Motor neuron (in vitro differentiated cells): ENCODE results near the gene MIB2. TPM values are rescaled to one million over a fixed set of nuclear protein-coding genes. Genes with fewer than 3 reads are reported as not detected.

ENCODE experiments used
- ATAC-seq, 8 experiments: fragments of 200-7000 bp; cut with Tn5 transposase; replicated peaks in 6 of 8; 2 replicates each; pipeline ENCODE4 v1.8.0; 2021; ENCODE audit warnings: mild to moderate bottlenecking in 8 of 8, moderate library complexity in 8 of 8
- H3K27ac ChIP-seq, 2 donors: fragments of 250-450 bp; sonication (Bioruptor Pico); 2 replicates each; pipeline ENCODE4 v1.9.0; 2021; ENCODE audit warnings: antibody characterized with exemption in 2 of 2, mild to moderate bottlenecking in 2 of 2, moderate library complexity in 1 of 2
- H3K4me1 ChIP-seq, 2 donors: fragments of 250-450 bp; sonication (Bioruptor Pico); replicated peaks in 1 of 2; 2 replicates each; pipeline ENCODE4 v1.6.1; 2021; ENCODE audit warnings: antibody characterized with exemption in 2 of 2, mild to moderate bottlenecking in 2 of 2, moderate library complexity in 1 of 2
- H3K4me3 ChIP-seq, 5 donors: fragments of 250-450 bp; sonication (Bioruptor Pico); 2 replicates each; pipeline ENCODE4 v1.9.0; 2021; ENCODE audit warnings: antibody characterized with exemption in 5 of 5, mild to moderate bottlenecking in 5 of 5, moderate library complexity in 4 of 5
- WGBS, 10 experiments: fragments of 450-650 bp; shearing (Covaris generic); methylation state at CpG; one replicate each; pipeline ENCODE4 v1.0.0; 2022; 5-methylcytosine and 5-hydroxymethylcytosine counted together
- in situ Hi-C, 9 experiments: fragments of 400-800 bp; cut with MboI; loops; one replicate each; pipeline ENCODE4 v1.15.0; 2021; ENCODE audit warnings: low sequenced_read_pairs in 9 of 9, low pct_unique_long_range_greater_than_20kb in 2 of 9; ENCODE audit not compliant: unreplicated experiment in 9 of 9
- total RNA-seq, 8 experiments: library from RNA; unstranded; fragments of 300-600 nt; gene quantifications; 2 replicates each; pipeline versions ENCODE4 v1.2.3 to v1.2.4, GENCODE V29; 2022

Gene MIB2
- total RNA-seq, 8 experiments from 2014 or later, result 19.4 to 71.9 (median 41.6) TPM

DNA sequence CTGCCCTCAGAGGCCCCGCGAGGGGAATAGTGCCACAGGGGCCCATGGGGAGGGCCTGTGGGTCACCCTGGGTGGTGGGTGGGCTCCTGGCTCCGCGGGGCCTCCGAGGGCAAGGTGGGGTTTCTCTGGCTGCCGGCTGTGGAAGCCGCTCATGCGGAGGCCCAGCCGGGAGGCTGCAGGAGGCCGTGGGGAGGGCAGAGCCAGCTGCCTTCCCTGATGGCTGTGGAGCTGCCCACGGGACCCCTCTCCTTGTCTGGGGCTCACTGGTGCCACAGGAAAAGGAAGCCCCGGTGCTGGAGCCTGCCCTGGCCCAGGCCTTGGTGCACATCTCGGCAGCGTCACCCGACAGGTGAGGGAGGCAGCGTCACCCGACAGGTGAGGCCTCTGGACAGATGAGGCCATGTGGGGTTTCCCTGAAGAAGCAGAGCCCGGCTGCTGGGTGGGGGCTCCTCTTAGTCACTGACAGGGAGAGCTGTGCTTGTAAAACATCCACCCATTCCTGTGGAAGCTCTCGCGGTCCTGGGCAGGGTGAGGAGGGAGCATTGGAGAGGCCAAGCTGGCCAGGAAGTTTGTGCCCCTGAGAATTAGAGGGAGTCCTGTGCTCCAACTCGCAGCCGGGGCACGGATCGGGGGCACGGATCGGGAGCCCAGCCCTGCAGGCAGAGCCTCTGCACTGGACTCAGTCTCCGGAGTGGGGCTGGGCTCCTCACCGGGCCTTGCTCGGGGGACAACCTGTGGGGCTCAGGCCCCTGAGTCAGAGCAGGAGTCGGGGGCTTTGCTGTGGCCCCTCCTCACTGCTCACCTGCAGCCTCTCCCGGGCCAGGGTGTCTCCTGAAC, 6.1 kb downstream of the MIB2 start:
- no peak overlapping the region for H3K4me3 ChIP-seq
- peaks cover 7% of the 10 kb centered on the region in 2 donors for H3K4me1 ChIP-seq
- ATAC-seq, result peak in 2 of 8 experiments; percentile 19 to 52
- no peak overlapping the region for H3K27ac ChIP-seq
- in situ Hi-C loops, result no loop called here
- WGBS, 10 experiments, result 80 to 90% (median 87%) methylated on average over 4 to 17 of the region's 31 CpGs; no CpG with 5 or more reads in 7 of the 10 experiments

DNA sequence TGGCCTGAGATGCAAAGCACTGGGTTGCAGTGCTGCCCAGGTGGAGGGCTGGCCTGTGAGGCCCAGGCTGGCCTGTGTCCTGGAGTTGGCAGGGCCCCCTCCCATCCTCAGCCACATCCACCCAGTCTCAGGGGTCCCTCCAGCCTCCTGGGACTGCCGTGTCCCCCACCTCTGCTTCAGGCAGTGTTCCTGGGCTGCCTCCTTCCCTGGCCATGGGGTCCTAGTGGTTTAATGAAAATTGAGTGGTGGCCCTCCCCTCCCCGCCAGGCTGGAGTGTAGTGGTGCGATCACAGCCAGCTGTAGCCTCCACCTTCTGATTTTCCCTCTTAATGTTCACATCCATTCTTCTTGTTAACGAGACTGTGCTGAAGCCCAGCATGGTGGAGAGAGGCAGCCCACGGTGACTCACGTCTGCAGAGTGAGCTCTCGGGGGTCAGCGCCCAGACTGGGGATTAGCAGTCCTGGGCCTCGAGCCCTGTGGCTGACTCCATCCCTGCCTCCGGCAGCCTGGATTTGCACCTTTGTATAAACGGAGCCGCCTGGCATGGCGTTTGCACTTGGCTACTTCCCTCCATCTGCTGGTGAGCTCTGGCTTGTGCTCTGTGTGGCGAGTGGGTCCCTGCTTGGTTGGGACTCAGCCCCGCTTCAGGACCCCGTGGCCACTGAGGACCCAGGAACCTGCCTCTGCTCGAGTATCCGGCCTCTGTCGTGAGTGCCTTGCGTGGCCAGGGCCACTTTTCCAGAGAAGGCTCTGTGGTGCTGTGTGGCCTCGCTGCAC, 6.9 kb downstream of the MIB2 start:
- H3K4me3 ChIP-seq, result no peak overlapping the region
- in situ Hi-C loops, result no loop called here
- WGBS, 10 experiments, result 0 to 88% (median 67%) methylated on average over 1 to 15 of the region's 21 CpGs; no CpG with 5 or more reads in 5 of the 10 experiments
- H3K27ac ChIP-seq, result no peak overlapping the region
- H3K4me1 ChIP-seq, result no peaks in the 10 kb centered on the region
- peak in 5 of 8 experiments; percentile 11 to 54 (median 37) for ATAC-seq

DNA sequence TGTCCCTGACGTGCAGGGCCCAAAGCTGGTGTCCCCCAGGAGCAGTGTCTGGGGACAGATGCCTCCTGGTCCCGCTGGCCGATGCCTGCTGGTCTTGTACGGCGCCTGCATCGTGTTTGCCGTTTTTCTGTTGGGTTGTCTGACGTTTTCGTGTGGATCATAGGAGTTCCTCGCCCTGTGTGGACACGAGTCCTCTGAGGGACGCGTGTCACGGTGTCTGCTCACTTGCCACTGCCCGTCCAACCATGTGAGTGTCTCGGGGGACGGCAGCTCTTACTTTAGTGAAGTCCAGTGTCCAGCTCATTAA, 7.4 kb downstream of the MIB2 start:
- H3K4me1 ChIP-seq, result no peaks in the 10 kb centered on the region
- in situ Hi-C loops, result no loop called here
- H3K4me3 ChIP-seq, result no peak overlapping the region
- no peak overlapping the region for H3K27ac ChIP-seq
- 50 to 95% (median 87%) methylated on average over 1 to 16 of the region's 17 CpGs; no CpG with 5 or more reads in 3 of the 10 experiments for WGBS, 10 experiments
- no peak for ATAC-seq

DNA sequence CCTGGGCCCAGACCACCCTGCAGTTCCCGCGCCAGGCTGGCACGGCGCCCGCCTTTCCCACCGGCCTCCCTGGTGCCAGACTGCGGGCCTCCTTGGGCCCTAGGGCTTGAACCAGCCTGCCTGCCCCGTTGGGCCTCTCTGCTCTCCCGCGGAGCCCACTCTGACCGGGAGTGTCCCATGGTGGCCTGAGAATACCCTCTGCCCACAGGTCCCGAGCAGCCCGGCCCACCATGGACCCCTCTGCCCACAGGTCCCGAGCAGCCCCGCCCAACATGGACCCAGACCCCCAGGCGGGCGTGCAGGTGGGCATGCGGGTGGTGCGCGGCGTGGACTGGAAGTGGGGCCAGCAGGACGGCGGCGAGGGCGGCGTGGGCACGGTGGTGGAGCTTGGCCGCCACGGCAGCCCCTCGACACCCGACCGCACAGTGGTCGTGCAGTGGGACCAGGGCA, 7.9 kb downstream of the MIB2 start:
- no peak overlapping the region for H3K27ac ChIP-seq
- no peak overlapping the region for H3K4me3 ChIP-seq
- ATAC-seq, result no peak
- WGBS, 10 experiments, result 91 to 95% methylated on average over 4 to 9 of the region's 33 CpGs; no CpG with 5 or more reads in 8 of the 10 experiments
- in situ Hi-C loops, result no loop called here
- no peaks in the 10 kb centered on the region for H3K4me1 ChIP-seq

DNA sequence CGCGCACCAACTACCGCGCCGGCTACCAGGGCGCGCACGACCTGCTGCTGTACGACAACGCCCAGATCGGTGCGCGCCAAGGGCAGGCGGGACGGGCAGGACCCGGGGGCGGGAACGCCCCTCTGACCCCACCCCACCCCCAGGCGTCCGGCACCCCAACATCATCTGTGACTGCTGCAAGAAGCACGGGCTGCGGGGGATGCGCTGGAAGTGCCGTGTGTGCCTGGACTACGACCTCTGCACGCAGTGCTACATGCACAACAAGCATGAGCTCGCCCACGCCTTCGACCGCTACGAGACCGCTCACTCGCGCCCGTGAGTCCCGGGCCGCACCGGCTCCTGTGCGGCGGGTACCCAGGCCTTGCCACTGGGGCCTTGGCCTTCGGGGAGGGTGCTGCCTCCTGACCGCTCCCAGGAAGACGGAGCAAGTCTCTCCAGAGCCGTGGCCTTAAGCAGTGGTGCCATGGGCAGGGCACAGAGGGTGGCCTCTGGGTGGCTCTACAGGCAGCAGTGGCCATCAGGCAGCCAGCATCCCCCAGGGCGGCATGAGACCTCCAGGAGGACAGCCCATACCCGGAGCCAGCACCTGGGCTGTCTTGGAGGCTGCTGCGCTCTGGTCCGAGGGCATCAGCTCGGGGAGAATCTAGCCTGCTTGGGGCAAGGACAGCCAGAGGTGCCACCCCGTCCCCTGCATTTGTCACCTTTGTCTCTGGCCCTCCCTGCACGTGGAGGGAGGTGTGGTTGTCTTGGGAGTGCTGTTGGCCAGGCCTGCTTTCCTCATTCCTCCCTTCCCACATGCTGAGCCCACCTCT, 8.5 kb downstream of the MIB2 start:
- H3K4me1 ChIP-seq, result no peaks in the 10 kb centered on the region
- WGBS, 10 experiments, result 72 to 96% (median 82%) methylated on average over 2 to 15 of the region's 51 CpGs; no CpG with 5 or more reads in 6 of the 10 experiments
- in situ Hi-C loops, result no loop called here
- no peak overlapping the region for H3K4me3 ChIP-seq
- ATAC-seq, result no peak
- H3K27ac ChIP-seq, result no peak overlapping the region

DNA sequence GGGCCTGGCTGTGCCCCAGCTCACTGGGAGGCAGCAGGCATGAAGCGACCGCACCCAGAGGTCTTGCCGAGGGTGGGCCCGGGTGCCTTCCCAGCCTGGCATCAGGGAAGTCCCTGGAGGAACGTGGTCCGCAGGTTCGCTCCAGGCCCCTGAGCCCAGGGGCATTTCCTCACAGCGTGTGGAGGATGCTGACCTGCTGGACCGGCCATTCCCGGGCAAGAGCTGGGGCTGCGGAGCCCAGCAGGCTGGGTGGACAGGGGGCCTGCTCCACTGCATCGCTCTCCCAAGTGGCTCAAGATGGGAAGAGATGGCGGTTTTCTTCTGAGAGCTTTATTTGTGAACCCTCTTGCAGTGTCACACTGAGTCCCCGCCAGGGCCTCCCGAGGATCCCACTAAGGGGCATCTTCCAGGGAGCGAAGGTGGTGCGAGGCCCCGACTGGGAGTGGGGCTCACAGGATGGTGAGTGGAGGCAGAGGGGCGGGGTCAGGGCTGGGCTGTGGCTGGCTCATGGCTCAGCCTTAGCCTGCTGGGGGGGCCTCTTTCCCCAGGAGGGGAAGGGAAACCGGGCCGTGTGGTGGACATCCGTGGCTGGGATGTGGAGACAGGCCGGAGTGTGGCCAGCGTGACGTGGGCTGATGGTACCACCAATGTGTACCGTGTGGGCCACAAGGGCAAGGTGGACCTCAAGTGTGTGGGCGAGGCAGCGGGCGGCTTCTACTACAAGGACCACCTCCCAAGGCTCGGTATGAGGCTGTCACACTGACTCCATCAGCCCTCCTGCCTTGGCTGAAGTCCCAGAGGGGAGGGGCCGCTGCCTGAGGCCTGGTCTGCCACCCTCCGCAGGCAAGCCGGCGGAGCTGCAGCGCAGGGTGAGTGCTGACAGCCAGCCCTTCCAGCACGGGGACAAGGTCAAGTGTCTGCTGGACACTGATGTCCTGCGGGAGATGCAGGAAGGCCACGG, 9.4 kb downstream of the MIB2 start:
- in situ Hi-C loops, result no loop called here
- H3K27ac ChIP-seq, result no peak overlapping the region
- no peak overlapping the region for H3K4me3 ChIP-seq
- peaks cover 0 to 3% of the 10 kb centered on the region in 2 donors for H3K4me1 ChIP-seq
- peak in 7 of 8 experiments; percentile 13 to 55 (median 36) for ATAC-seq
- 69 to 87% (median 77%) methylated on average over 3 to 6 of the region's 38 CpGs; no CpG with 5 or more reads in 6 of the 10 experiments for WGBS, 10 experiments

DNA sequence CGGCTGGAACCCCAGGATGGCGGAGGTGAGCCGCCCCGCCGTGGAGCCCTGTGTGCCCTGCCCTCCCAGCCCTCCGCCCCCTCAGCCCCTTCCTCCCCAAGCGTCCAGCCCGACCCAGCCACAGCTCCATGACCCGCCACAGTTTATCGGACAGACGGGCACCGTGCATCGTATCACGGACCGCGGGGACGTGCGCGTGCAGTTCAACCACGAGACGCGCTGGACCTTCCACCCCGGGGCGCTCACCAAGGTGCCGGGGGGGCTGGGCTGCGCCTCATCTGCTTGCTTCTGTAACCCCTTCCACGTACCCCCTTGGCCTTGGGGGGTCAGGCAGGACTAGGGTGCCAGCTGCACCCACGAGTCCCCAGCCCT, 10.1 kb downstream of the MIB2 start:
- 91% methylated on average over 10 of the region's 28 CpGs; no CpG with 5 or more reads in 9 of the 10 experiments for WGBS, 10 experiments

DNA sequence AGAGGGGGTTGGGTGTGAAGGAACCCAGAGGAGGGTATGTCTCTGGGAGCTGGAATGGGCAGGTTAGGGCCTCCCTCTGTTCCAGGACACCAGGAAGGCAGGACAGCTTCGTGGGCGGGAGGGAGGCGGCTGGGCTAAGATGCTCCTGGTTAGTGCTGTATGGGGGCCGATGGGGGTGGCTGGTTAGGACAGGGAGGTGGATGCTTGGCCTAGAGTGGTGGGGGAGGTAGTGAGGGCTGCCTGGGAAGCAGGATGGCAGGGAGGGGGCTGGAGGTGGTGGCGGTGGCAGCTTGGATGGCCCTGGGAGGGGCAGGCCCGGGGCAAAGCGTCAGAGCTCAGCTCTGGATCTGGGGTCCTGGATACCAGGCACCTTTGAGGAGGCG, 10.5 kb downstream of the MIB2 start:
- H3K27ac ChIP-seq, result no peak overlapping the region
- no peak for ATAC-seq
- peaks cover 0 to 3% of the 10 kb centered on the region in 2 donors for H3K4me1 ChIP-seq
- H3K4me3 ChIP-seq, result no peak overlapping the region
- in situ Hi-C loops, result no loop called here
- WGBS, 10 experiments, result 100% methylated on average over 1 of the region's 8 CpGs; no CpG with 5 or more reads in 9 of the 10 experiments

More for the DNA sequence above, 10.1 kb downstream of the MIB2 start:
- no peak for ATAC-seq
- Histone ChIP-seq H3K4me3 (no peak overlapping the region), H3K4me1 (peaks cover 0 to 3% of the 10 kb centered on the region in 2 donors), H3K27ac (no peak overlapping the region)
- in situ Hi-C loops, result no loop called here

DNA sequence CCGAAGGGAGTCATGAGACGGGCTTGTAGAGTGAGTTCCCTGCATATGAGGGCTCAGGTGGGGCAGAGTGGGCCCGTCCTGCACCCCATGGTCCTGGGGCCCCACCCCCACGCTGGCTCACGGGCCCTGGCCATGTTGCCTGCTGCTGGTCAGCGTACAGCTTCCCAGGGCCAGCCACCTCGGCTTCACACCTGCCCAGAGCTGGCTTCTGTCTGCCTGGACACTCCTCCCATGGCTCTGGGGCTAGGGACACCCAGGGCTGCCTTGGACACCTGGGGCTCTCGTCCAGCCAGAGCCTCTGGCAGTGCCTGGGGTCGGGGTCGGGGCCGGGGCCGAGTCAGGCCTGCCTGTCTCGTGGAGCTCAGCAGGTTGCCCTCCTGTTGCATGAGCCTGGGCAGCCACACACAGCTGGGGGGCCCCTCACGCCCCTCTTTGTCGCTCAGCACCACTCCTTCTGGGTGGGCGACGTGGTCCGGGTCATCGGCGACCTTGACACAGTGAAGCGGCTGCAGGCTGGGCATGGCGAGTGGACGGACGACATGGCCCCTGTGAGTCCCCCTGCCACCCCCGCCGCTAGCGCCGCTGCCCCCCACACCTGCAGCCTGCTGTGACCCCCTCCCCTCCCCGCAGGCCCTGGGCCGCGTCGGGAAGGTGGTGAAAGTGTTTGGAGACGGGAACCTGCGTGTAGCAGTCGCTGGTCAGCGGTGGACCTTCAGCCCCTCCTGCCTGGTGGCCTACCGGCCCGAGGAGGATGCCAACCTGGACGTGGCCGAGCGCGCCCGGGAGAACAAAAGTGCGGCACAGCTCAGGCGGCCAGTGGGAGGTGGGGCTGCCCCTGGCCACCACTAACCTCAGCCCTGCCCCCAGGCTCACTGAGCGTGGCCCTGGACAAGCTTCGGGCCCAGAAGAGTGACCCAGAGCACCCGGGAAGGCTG, 11.2 kb downstream of the MIB2 start:
- Histone ChIP-seq H3K27ac (no peak overlapping the region), H3K4me1 (peaks cover 0 to 6% of the 10 kb centered on the region in 2 donors), H3K4me3 (no peak overlapping the region)
- ATAC-seq, result no peak
- in situ Hi-C loops, result no loop called here
- WGBS, 10 experiments, result 93 to 100% (median 100%) methylated on average over 1 to 7 of the region's 48 CpGs; no CpG with 5 or more reads in 7 of the 10 experiments

DNA sequence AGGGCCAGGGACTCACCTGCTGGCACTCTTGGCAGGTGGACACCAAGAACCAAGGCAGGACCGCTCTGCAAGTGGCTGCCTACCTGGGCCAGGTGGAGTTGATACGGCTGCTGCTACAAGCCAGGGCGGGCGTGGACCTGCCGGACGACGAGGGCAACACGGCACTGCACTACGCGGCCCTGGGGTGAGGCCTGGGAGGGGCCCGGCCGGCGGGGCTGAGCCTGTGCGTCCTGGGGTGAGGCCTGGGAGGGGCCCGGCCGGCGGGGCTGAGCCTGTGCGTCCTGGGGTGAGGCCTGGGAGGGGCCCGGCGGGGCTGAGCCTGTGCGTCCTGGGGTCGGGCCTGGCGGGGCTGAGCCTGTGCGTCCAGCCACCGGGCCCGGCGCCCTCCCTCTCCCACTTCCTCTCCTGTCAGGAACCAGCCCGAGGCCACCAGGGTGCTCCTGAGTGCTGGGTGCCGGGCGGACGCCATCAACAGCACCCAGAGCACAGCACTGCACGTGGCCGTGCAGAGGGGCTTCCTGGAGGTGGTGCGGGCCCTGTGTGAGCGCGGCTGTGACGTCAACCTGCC, 12.0 kb downstream of the MIB2 start:
- Histone ChIP-seq H3K4me3 (no peak overlapping the region), H3K27ac (no peak overlapping the region), H3K4me1 (peaks cover 3 to 14% of the 10 kb centered on the region in 2 donors)
- 75 to 88% (median 83%) methylated on average over 2 to 8 of the region's 37 CpGs; no CpG with 5 or more reads in 6 of the 10 experiments for WGBS, 10 experiments
- in situ Hi-C loops, result no loop called here
- ATAC-seq, result peak in 1 of 8 experiments; percentile 14
